GM18868 (cell line): ENCODE results near the gene ZNF467.

Experiments
- ATAC-seq: cut with Tn5 transposase; IDR thresholded peaks from one replicate; pipeline ENCODE4 v1.9.1; 2021; ENCODE audit warnings: mild to moderate bottlenecking, moderate library complexity; ENCODE audit not compliant: unreplicated experiment

ZNF467 gene

GRCh38 chr7:149787428-149788299, 14.3 kb upstream of the ZNF467 start:
- no peak for ATAC-seq

GRCh38 chr7:149785983-149786382, 12.6 kb upstream of the ZNF467 start:
- no peak for ATAC-seq

GRCh38 chr7:149785402-149785801, 12.0 kb upstream of the ZNF467 start:
- no peak for ATAC-seq

GRCh38 chr7:149784251-149784608, 10.8 kb upstream of the ZNF467 start:
- no peak for ATAC-seq

- ATAC-seq, result no peak
Observed at GRCh38 chr7:149783386-149784250, 10.2 kb upstream of the ZNF467 start.

GRCh38 chr7:149782682-149783345, 9.4 kb upstream of the ZNF467 start:
- ATAC-seq, result no peak

GRCh38 chr7:149781921-149782320, 8.5 kb upstream of the ZNF467 start:
- no peak for ATAC-seq

GRCh38 chr7:149780636-149781419, 7.4 kb upstream of the ZNF467 start:
- ATAC-seq, result no peak

GRCh38 chr7:149780056-149780455, 6.7 kb upstream of the ZNF467 start:
- ATAC-seq, result no peak

- no peak for ATAC-seq
Observed at GRCh38 chr7:149779502-149779805, 6.1 kb upstream of the ZNF467 start.

GRCh38 chr7:149778696-149779501, 5.5 kb upstream of the ZNF467 start:
- ATAC-seq, result no peak

- no peak for ATAC-seq
Observed at GRCh38 chr7:149778327-149778637, 4.9 kb upstream of the ZNF467 start.

GRCh38 chr7:149777551-149778326, 4.4 kb upstream of the ZNF467 start:
- ATAC-seq, result no peak

- ATAC-seq, result no peak
Observed at GRCh38 chr7:149776848-149777407, 3.5 kb upstream of the ZNF467 start.

- ATAC-seq, result no peak
Observed at GRCh38 chr7:149776289-149776688, 2.9 kb upstream of the ZNF467 start.

GRCh38 chr7:149775176-149775556, 1.8 kb upstream of the ZNF467 start:
- no peak for ATAC-seq

GRCh38 chr7:149774237-149775175, 1.1 kb upstream of the ZNF467 start:
- no peak for ATAC-seq

GRCh38 chr7:149772956-149773434, 393 bp downstream of the ZNF467 start:
- no peak for ATAC-seq
